H9 (cell line): ENCODE measurements around the gene PARD3. TPM values are rescaled to one million over a fixed set of nuclear protein-coding genes. Genes with fewer than 3 reads are reported as not detected.

Experiments used
- DNase-seq: peaks from one replicate; pipeline ENCODE4 v3.0.0-alpha.2; 2017
- H2AFZ ChIP-seq: one replicate; pipeline ENCODE4 v1.6.1; 2013; ENCODE audit warnings: mild to moderate bottlenecking, low read length, control low read depth, moderate library complexity
- H2AK5ac ChIP-seq: 2 replicates; pipeline ENCODE4 v1.6.1; 2013; ENCODE audit warnings: low read length, control low read depth, mixed read lengths; ENCODE audit not compliant: insufficient read length
- H2BK120ac ChIP-seq: one replicate; pipeline ENCODE4 v1.6.1; 2013; ENCODE audit warnings: low read depth, mild to moderate bottlenecking, low read length, control low read depth, inconsistent platforms; ENCODE audit not compliant: poor library complexity, severe bottlenecking
- H2BK12ac ChIP-seq: 2 replicates; pipeline ENCODE4 v1.6.1; 2013; ENCODE audit warnings: low read length, control low read depth, mixed read lengths, low read depth; ENCODE audit not compliant: insufficient read length
- H2BK15ac ChIP-seq: 2 replicates; pipeline ENCODE4 v1.6.1; 2013; ENCODE audit warnings: low read depth, low read length, control low read depth
- H2BK20ac ChIP-seq: one replicate; pipeline ENCODE4 v1.6.1; 2013; ENCODE audit warnings: low read depth, mild to moderate bottlenecking, low read length, control low read depth, inconsistent platforms; ENCODE audit not compliant: poor library complexity, severe bottlenecking
- H2BK5ac ChIP-seq: 2 replicates; pipeline ENCODE4 v1.6.1; 2013; ENCODE audit warnings: low read length, control low read depth, mixed read lengths; ENCODE audit not compliant: insufficient read length
- H3K14ac ChIP-seq: 2 replicates; pipeline ENCODE4 v1.6.1; 2013; ENCODE audit warnings: low read length, control low read depth; ENCODE audit not compliant: insufficient read depth
- H3K18ac ChIP-seq: 2 replicates; pipeline ENCODE4 v1.6.1; 2013; ENCODE audit warnings: low read depth, mild to moderate bottlenecking, mixed read lengths, low read length, control low read depth; ENCODE audit not compliant: insufficient read length
- H3K23ac ChIP-seq: 2 replicates; pipeline ENCODE4 v1.6.1; 2013; ENCODE audit warnings: low read length, control low read depth, mixed read lengths, low read depth; ENCODE audit not compliant: insufficient read length
- H3K23me2 ChIP-seq: 2 replicates; pipeline ENCODE4 v1.6.1; 2013; ENCODE audit warnings: low read depth, mild to moderate bottlenecking, mixed read lengths, low read length, control low read depth; ENCODE audit not compliant: insufficient read length, poor library complexity, severe bottlenecking
- H3K27ac ChIP-seq: 2 replicates; pipeline ENCODE4 v1.5.1; 2013; ENCODE audit warnings: low read length, control low read depth, mixed read lengths, low read depth; ENCODE audit not compliant: insufficient read length
- H3K27me3 ChIP-seq: 2 replicates; pipeline ENCODE4 v1.6.1; 2013; ENCODE audit warnings: low read length, control low read depth, inconsistent platforms; ENCODE audit not compliant: insufficient read depth
- H3K4ac ChIP-seq: 2 replicates; pipeline ENCODE4 v1.6.1; 2013; ENCODE audit warnings: low read depth, mild to moderate bottlenecking, control low read depth, inconsistent platforms, low read length, moderate library complexity
- H3K4me1 ChIP-seq: 2 replicates; pipeline ENCODE4 v1.6.1; 2013; ENCODE audit warnings: low read length, control low read depth, inconsistent platforms; ENCODE audit not compliant: insufficient read depth
- H3K4me2 ChIP-seq: 2 replicates; pipeline ENCODE4 v1.6.1; 2013; ENCODE audit warnings: low read length, control low read depth, mixed read lengths; ENCODE audit not compliant: insufficient read length, insufficient read depth
- H3K56ac ChIP-seq: 2 replicates; pipeline ENCODE4 v1.6.1; 2013; ENCODE audit warnings: low read depth, mild to moderate bottlenecking, mixed read lengths, low read length, control low read depth; ENCODE audit not compliant: insufficient read length
- H3K79me1 ChIP-seq: 2 replicates; pipeline ENCODE4 v1.6.1; 2013; ENCODE audit warnings: low read depth, mild to moderate bottlenecking, moderate library complexity, low read length, control low read depth, inconsistent platforms; ENCODE audit not compliant: insufficient read depth, poor library complexity, severe bottlenecking
- H3K79me2 ChIP-seq: 2 replicates; pipeline ENCODE4 v1.6.1; 2013; ENCODE audit warnings: low read length, control low read depth, inconsistent platforms; ENCODE audit not compliant: insufficient read depth
- H3K9ac ChIP-seq: 2 replicates; pipeline ENCODE4 v1.6.1; 2013; ENCODE audit warnings: low read length, control low read depth, mixed read lengths; ENCODE audit not compliant: insufficient read length; ENCODE audit errors: extremely low read depth
- H3K9me3 ChIP-seq: one replicate; pipeline ENCODE4 v1.6.1; 2013; ENCODE audit warnings: low read depth, low read length, inconsistent platforms; ENCODE audit not compliant: control insufficient read depth
- H3T11ph ChIP-seq: one replicate; pipeline ENCODE4 v1.6.1; 2013; ENCODE audit warnings: mild to moderate bottlenecking, low read length, control low read depth, inconsistent platforms
- H4K20me1 ChIP-seq: one replicate; pipeline ENCODE4 v1.6.1; 2013; ENCODE audit not compliant: control insufficient read depth, insufficient read length, insufficient read depth
- H4K5ac ChIP-seq: 2 replicates; pipeline ENCODE4 v1.6.1; 2013; ENCODE audit warnings: low read depth, mild to moderate bottlenecking, mixed read lengths, low read length, control low read depth; ENCODE audit not compliant: insufficient read length
- H4K8ac ChIP-seq: replicated peaks from 2 replicates; pipeline ENCODE4 v1.6.1; 2013; ENCODE audit warnings: low read length, control low read depth, mixed read lengths, low read depth; ENCODE audit not compliant: insufficient read length
- H4K91ac ChIP-seq: 2 replicates; pipeline ENCODE4 v1.6.1; 2013; ENCODE audit warnings: low read depth, mild to moderate bottlenecking, moderate library complexity, mixed read lengths, low read length, control low read depth; ENCODE audit not compliant: insufficient read length
- H3K27ac Mint-ChIP-seq, 3 experiments: 2 replicates in 2 of 3; 3 replicates in 1 of 3; pipeline ENCODE4 v1.8.0; 2020 to 2021; ENCODE audit warnings: mixed read lengths in 3 of 3, mild to moderate bottlenecking in 1 of 3, moderate library complexity in 1 of 3
- H3K27me3 Mint-ChIP-seq: 2 replicates; pipeline ENCODE4 v1.8.0; 2021; ENCODE audit warnings: low read depth, mild to moderate bottlenecking, moderate library complexity, mixed read lengths
- H3K36me3 Mint-ChIP-seq, 3 experiments: 2 replicates in 2 of 3; 3 replicates in 1 of 3; pipeline ENCODE4 v1.8.0; 2020 to 2021; ENCODE audit warnings: low read depth in 3 of 3, mixed read lengths in 3 of 3; ENCODE audit not compliant: insufficient read depth in 1 of 3
- H3K4me1 Mint-ChIP-seq, 2 experiments: 2 replicates each; pipeline ENCODE4 v1.8.0; 2020; ENCODE audit warnings: mixed read lengths in 2 of 2
- H3K4me3 Mint-ChIP-seq, 2 experiments: 2 replicates in 1 of 2; 3 replicates in 1 of 2; pipeline ENCODE4 v1.8.0; 2020 to 2021; ENCODE audit warnings: mild to moderate bottlenecking in 2 of 2, mixed read lengths in 2 of 2, moderate library complexity in 1 of 2
- H3K9me3 Mint-ChIP-seq, 2 experiments: 2 replicates in 1 of 2; 3 replicates in 1 of 2; pipeline ENCODE4 v1.8.0; 2020; ENCODE audit warnings: mild to moderate bottlenecking in 2 of 2, mixed read lengths in 2 of 2, moderate library complexity in 1 of 2
- CTCF ChIP-seq: fragments of 200-600 bp; sonication (generic); conservative IDR thresholded peaks from 3 replicates; pipeline ENCODE4 v1.8.0; 2021; ENCODE audit warnings: antibody characterized with exemption, mild to moderate bottlenecking
- WGBS: extraction: QIAGEN DNeasy Blood & Tissue Kit; methylation state at CpG from one replicate; pipeline ENCODE4 v1.1.7; 2013; ENCODE audit warnings: missing lambda C conversion rate, low lambda C conversion rate, mixed read lengths; ENCODE audit not compliant: insufficient read length; ENCODE audit errors: extremely low coverage; 5-methylcytosine and 5-hydroxymethylcytosine counted together
- total RNA-seq: library from RNA; stranded (reverse); gene quantifications from 2 replicates; pipeline ENCODE4 v1.2.1, GENCODE V29; 2021

Gene PARD3
- total RNA-seq, 1 experiment from 2014 or later: 44.7 TPM

- Mint-ChIP-seq H3K9me3 (no peaks in the 10 kb centered on the region), H3K4me3 (no peak overlapping the region), H3K27me3 (no peaks in the 10 kb centered on the region), H3K27ac (peak overlapping the region in 2 of 3 experiments; percentile 14 to 23; a peak in 2 of 7 replicates), H3K36me3 (no peaks in the 10 kb centered on the region), H3K4me1 (peaks cover 7 to 8% of the 10 kb centered on the region in 2 experiments; a peak in 3 of 4 replicates)
- DNase-seq: no peak
- Histone ChIP-seq H4K91ac (no peak overlapping the region), H4K5ac (no peak overlapping the region), H2BK20ac (no peak overlapping the region), H2BK15ac (no peak overlapping the region), H3K56ac (no peak overlapping the region), H3K79me1 (no peaks in the 10 kb centered on the region), H3K23me2 (no peaks in the 10 kb centered on the region), H3K9ac (no peak overlapping the region), H3K27ac (no peak overlapping the region), H2BK12ac (no peak overlapping the region), H3K14ac (no peak overlapping the region), H3K27me3 (no peaks in the 10 kb centered on the region), H2AFZ (no peak overlapping the region), H2BK120ac (no peak overlapping the region), H3K9me3 (no peaks in the 10 kb centered on the region), H3K4ac (no peak overlapping the region), H3K4me2 (no peak overlapping the region), H3K79me2 (0 out of 2 replicates have a peak, but pooled peaks cover 2% of the 10 kb centered on the region), H4K20me1 (no peaks in the 10 kb centered on the region), H3K18ac (no peak overlapping the region), H3K23ac (no peak overlapping the region), H3K4me1 (no peaks in the 10 kb centered on the region; the same call in 1 of the 2 replicates), H2AK5ac (no peak overlapping the region), H3T11ph (no peak overlapping the region), H4K8ac (no peak overlapping the region), H2BK5ac (no peak overlapping the region)
- no CpG with 5 or more reads among the region's 3 CpGs for WGBS
- TF ChIP-seq CTCF: no peak
These were observed 207.2 kb downstream of the PARD3 start for GRCh38 chr10:34607894-34608293.
